SK-N-SH (cell line): ENCODE measurements around the gene SEC14L5. TPM values are rescaled to one million over a fixed set of nuclear protein-coding genes. Genes with fewer than 3 reads are reported as not detected.

Experiments used
- CTCF ChIA-PET: fragments of 300-600, 350-600 bp; formaldehyde crosslinking; extraction: SDS; loops from one replicate; lab custom pipeline; 2021; lab: Yijun Ruan, JAX
- POLR2A ChIA-PET: fragments of 350-600 bp; sonication (Branson Sonifier 250); formaldehyde crosslinking; extraction: SDS; loops from one replicate; lab custom pipeline; 2020; ENCODE audit warnings: antibody characterized with exemption, inconsistent platforms; lab: Yijun Ruan, JAX
- DNase-seq: peaks from one replicate; pipeline ENCODE4 v3.0.0; 2012
- H2AFZ ChIP-seq: fragments of 200-600 bp; sonication (generic); 2 replicates; pipeline ENCODE4 v1.8.1; 2016; ENCODE audit warnings: antibody characterized with exemption, mild to moderate bottlenecking, low read depth
- H3F3A ChIP-seq: fragments of 200-600 bp; sonication (generic); replicated peaks from 2 replicates; pipeline ENCODE3; 2016; ENCODE audit warnings: antibody characterized with exemption, mild to moderate bottlenecking; ENCODE audit not compliant: insufficient read depth
- H3K27ac ChIP-seq, 2 experiments: fragments of 200-500 bp in 1 of 2; fragments of 200-600 bp in 1 of 2; sonication (Bioruptor generic) in 1 of 2; sonication (generic), shearing (Covaris generic) in 1 of 2; 2 replicates each; pipeline versions ENCODE4 v1.5.1 to v1.6.1; 2014 to 2016; ENCODE audit warnings: low read depth in 2 of 2, inconsistent platforms in 1 of 2, low read length in 1 of 2, mild to moderate bottlenecking in 1 of 2, mixed read lengths in 1 of 2
- H3K27me3 ChIP-seq: fragments of 200-600 bp; sonication (generic), shearing (Covaris generic); 2 replicates; pipeline ENCODE4 v1.6.1; 2016; ENCODE audit warnings: mixed run types; ENCODE audit not compliant: insufficient read depth
- H3K36me3 ChIP-seq, 2 experiments: fragments of 200-500 bp in 1 of 2; fragments of 200-600 bp in 1 of 2; sonication (Bioruptor generic) in 1 of 2; sonication (generic) in 1 of 2; replicated peaks in 1 of 2; 2 replicates each; pipeline versions ENCODE3 to v1.5.1; 2014 to 2016; ENCODE audit warnings: low read length in 1 of 2, mild to moderate bottlenecking in 1 of 2; ENCODE audit not compliant: insufficient read depth in 2 of 2, control insufficient read depth in 1 of 2
- H3K4me1 ChIP-seq, 2 experiments: fragments of 200-500 bp in 1 of 2; fragments of 200-600 bp in 1 of 2; sonication (Bioruptor generic) in 1 of 2; sonication (generic), shearing (Covaris generic) in 1 of 2; 2 replicates each; pipeline versions ENCODE4 v1.5.1 to v1.6.1; 2014 to 2016; ENCODE audit warnings: low read depth in 1 of 2, low read length in 1 of 2, mixed run types in 1 of 2; ENCODE audit not compliant: insufficient read depth in 2 of 2, control insufficient read depth in 1 of 2
- H3K4me2 ChIP-seq: fragments of 200-600 bp; sonication (generic), shearing (Covaris generic); 2 replicates; pipeline ENCODE4 v1.6.1; 2017; ENCODE audit warnings: mixed run types
- H3K4me3 ChIP-seq, 2 experiments: fragments of 200-500 bp in 1 of 2; fragments of 200-600 bp in 1 of 2; sonication (Bioruptor generic) in 1 of 2; sonication (generic), shearing (Covaris generic) in 1 of 2; 2 replicates each; pipeline versions ENCODE4 v1.5.1 to v1.8.1; 2014 to 2016; ENCODE audit warnings: low read depth in 2 of 2, inconsistent platforms in 1 of 2, low read length in 1 of 2, mild to moderate bottlenecking in 1 of 2, mixed read lengths in 1 of 2, moderate library complexity in 1 of 2
- H3K79me2 ChIP-seq: fragments of 200-600 bp; sonication (generic); 2 replicates; pipeline ENCODE4 v1.8.1; 2017; ENCODE audit warnings: mild to moderate bottlenecking; ENCODE audit not compliant: insufficient read depth
- H3K9ac ChIP-seq: fragments of 200-600 bp; sonication (generic); 2 replicates; pipeline ENCODE4 v1.6.1; 2017; ENCODE audit warnings: mixed run types
- H3K9me2 ChIP-seq: fragments of 200-600 bp; sonication (generic); 2 replicates; pipeline ENCODE4 v1.6.1; 2017; ENCODE audit warnings: mixed run types
- H3K9me3 ChIP-seq: fragments of 200-600 bp; sonication (generic); 2 replicates; pipeline ENCODE4 v1.6.1; 2017; ENCODE audit warnings: mixed run types, mild to moderate bottlenecking, moderate library complexity
- H4K20me1 ChIP-seq: fragments of 200-600 bp; sonication (generic); 2 replicates; pipeline ENCODE4 v1.6.1; 2017; ENCODE audit warnings: mild to moderate bottlenecking, mixed run types; ENCODE audit not compliant: insufficient read depth
- CTCF ChIP-seq: fragments of 200-600 bp; sonication (generic); IDR thresholded peaks from 2 replicates; pipeline ENCODE4 v1.6.1; 2017; ENCODE audit warnings: antibody characterized with exemption, mild to moderate bottlenecking, moderate library complexity
- ELF1 ChIP-seq: IDR thresholded peaks from 2 replicates; pipeline ENCODE4 v1.4.0; 2012
- EP300 ChIP-seq, 2 experiments: IDR thresholded peaks; 2 replicates each; pipeline versions ENCODE4 v1.4.0 to v1.6.1; 2012; ENCODE audit warnings: borderline replicate concordance in 1 of 2, low read depth in 1 of 2, low read length in 1 of 2
- FOXJ3 ChIP-seq: sonication (generic); formaldehyde crosslinking; IDR thresholded peaks from 2 replicates; pipeline ENCODE4 v1.5.1; 2020; ENCODE audit warnings: mild to moderate bottlenecking, missing genetic modification reagents
- FOXM1 ChIP-seq: IDR thresholded peaks from 2 replicates; pipeline ENCODE4 v1.4.0; 2012; ENCODE audit warnings: low read depth, mild to moderate bottlenecking
- GABPA ChIP-seq: IDR thresholded peaks from 2 replicates; pipeline ENCODE4 v1.4.0; 2012; ENCODE audit warnings: low read depth, mild to moderate bottlenecking
- IRF3 ChIP-seq: fragments of 150-350 bp; IDR thresholded peaks from 2 replicates; pipeline ENCODE4 v1.6.1; 2016; ENCODE audit warnings: mild to moderate bottlenecking, low read depth, low read length
- JUND ChIP-seq: IDR thresholded peaks from 2 replicates; pipeline ENCODE4 v1.4.0; 2012
- MAX ChIP-seq: IDR thresholded peaks from 2 replicates; pipeline ENCODE4 v1.4.0; 2012; ENCODE audit warnings: low read depth
- MEF2A ChIP-seq: IDR thresholded peaks from 2 replicates; pipeline ENCODE4 v1.4.0; 2012; ENCODE audit warnings: low read depth, borderline replicate concordance
- NFIC ChIP-seq: IDR thresholded peaks from 2 replicates; pipeline ENCODE4 v1.4.0; 2012; ENCODE audit warnings: borderline replicate concordance
- PBX3 ChIP-seq: IDR thresholded peaks from 2 replicates; pipeline ENCODE4; 2012
- POLR2AphosphoS5 ChIP-seq: IDR thresholded peaks from 2 replicates; pipeline ENCODE4 v1.6.1; 2012; ENCODE audit warnings: low read depth, low read length
- RCOR1 ChIP-seq: fragments of 150-350 bp; IDR thresholded peaks from 2 replicates; pipeline ENCODE4 v1.6.1; 2017; ENCODE audit warnings: antibody characterized with exemption, low read length
- REST ChIP-seq: IDR thresholded peaks from 2 replicates; pipeline ENCODE4 v1.6.1; 2012; ENCODE audit warnings: mild to moderate bottlenecking, low read depth, low read length, moderate library complexity
- RFX5 ChIP-seq: IDR thresholded peaks from 2 replicates; pipeline ENCODE4 v1.6.1; 2012; ENCODE audit warnings: mild to moderate bottlenecking, improper control_type of control experiment, low read length
- RXRA ChIP-seq: IDR thresholded peaks from 2 replicates; pipeline ENCODE4 v1.4.0; 2012; ENCODE audit warnings: low read depth, mild to moderate bottlenecking, borderline replicate concordance
- SIN3A ChIP-seq: IDR thresholded peaks from 2 replicates; pipeline ENCODE4 v1.6.1; 2012; ENCODE audit warnings: low read depth, mild to moderate bottlenecking, low read length, moderate library complexity, borderline replicate concordance
- TEAD4 ChIP-seq: IDR thresholded peaks from 2 replicates; pipeline ENCODE4 v1.4.0; 2012; ENCODE audit warnings: mild to moderate bottlenecking, borderline replicate concordance; ENCODE audit not compliant: insufficient read depth
- USF2 ChIP-seq: fragments of 150-350 bp; IDR thresholded peaks from 2 replicates; pipeline ENCODE4 v1.6.1; 2017; ENCODE audit warnings: antibody characterized with exemption, low read length, low read depth, borderline replicate concordance
- WGBS: methylation state at CpG from one replicate; pipeline ENCODE4 v1.1.6; 2017; ENCODE audit warnings: low lambda C conversion rate; 5-methylcytosine and 5-hydroxymethylcytosine counted together
- polyA plus RNA-seq, 3 experiments: library from polyadenylated mRNA; depleted of rRNA; stranded (reverse); fragments of >200 nt; gene quantifications; 2 replicates each; pipeline ENCODE4 v1.2.3, GENCODE V29; 2012

SEC14L5 gene
- polyA plus RNA-seq, 1 of the 3 experiments (the other 2 are of a cell fraction): 0.08 TPM

- H4K20me1 ChIP-seq: no peaks in the 10 kb centered on the region
- no peaks in the 10 kb centered on the region for H3F3A ChIP-seq
- H3K4me3 ChIP-seq: no peak overlapping the region
- no peaks in the 10 kb centered on the region for H3K79me2 ChIP-seq
- CTCF ChIA-PET: no interaction called here
- H3K27ac ChIP-seq: no peak overlapping the region
- no peak for DNase-seq
- H3K9me3 ChIP-seq: no peaks in the 10 kb centered on the region
- TF ChIP-seq FOXM1: no peak
- TF ChIP-seq MAX: no peak
- no peak for TF ChIP-seq GABPA
- TF ChIP-seq RCOR1: no peak
- no peak for TF ChIP-seq EP300 (IDR thresholded peaks at IDR 0.05; ENCODE audit: borderline replicate concordance in 1 of 2, low read depth in 1 of 2, low read length in 1 of 2)
- TF ChIP-seq TEAD4: no peak
- TF ChIP-seq POLR2AphosphoS5: no peak
- TF ChIP-seq NFIC: no peak
- no peak for TF ChIP-seq JUND
- no peak for TF ChIP-seq PBX3
- no peak for TF ChIP-seq REST
- TF ChIP-seq RXRA: no peak
- TF ChIP-seq USF2: no peak
- TF ChIP-seq IRF3: no peak
- TF ChIP-seq MEF2A: no peak
- TF ChIP-seq SIN3A: no peak
- no peak for TF ChIP-seq CTCF
- no peak for TF ChIP-seq FOXJ3 (CRISPR knock-in tag)
- TF ChIP-seq RFX5: no peak
- TF ChIP-seq ELF1: no peak
- POLR2A ChIA-PET: interaction anchor here (0.6 kb wide), 1 partner anchor 960 kb away, joined by 5 read pairs; no protein-coding TSS in a partner anchor
- no peak overlapping the region for H3K9ac ChIP-seq
- no peak overlapping the region for H3K4me2 ChIP-seq
- H3K36me3 ChIP-seq: peaks cover 0 to 2% of the 10 kb centered on the region in 2 experiments
- WGBS: 89% methylated on average over 7 of the region's 7 CpGs
- H3K4me1 ChIP-seq: no peaks in the 10 kb centered on the region
- H2AFZ ChIP-seq: no peak overlapping the region
- H3K9me2 ChIP-seq: no peaks in the 10 kb centered on the region
- H3K27me3 ChIP-seq: no peaks in the 10 kb centered on the region; the same call in 1 of the 2 replicates
Observed at GRCh38 chr16:5027086-5027485, 69.0 kb downstream of the SEC14L5 start.
